Measurements from ENCODE around the gene STOX1. TPM values are rescaled to one million over a fixed set of nuclear protein-coding genes. Genes with fewer than 3 reads are reported as not detected.
"Not testable (repeated sequence)": the region's sequence is repeated elsewhere in the genome, so short reads cannot be mapped to it uniquely, and the experiment has no call there.

The STOX1 gene, protein sequence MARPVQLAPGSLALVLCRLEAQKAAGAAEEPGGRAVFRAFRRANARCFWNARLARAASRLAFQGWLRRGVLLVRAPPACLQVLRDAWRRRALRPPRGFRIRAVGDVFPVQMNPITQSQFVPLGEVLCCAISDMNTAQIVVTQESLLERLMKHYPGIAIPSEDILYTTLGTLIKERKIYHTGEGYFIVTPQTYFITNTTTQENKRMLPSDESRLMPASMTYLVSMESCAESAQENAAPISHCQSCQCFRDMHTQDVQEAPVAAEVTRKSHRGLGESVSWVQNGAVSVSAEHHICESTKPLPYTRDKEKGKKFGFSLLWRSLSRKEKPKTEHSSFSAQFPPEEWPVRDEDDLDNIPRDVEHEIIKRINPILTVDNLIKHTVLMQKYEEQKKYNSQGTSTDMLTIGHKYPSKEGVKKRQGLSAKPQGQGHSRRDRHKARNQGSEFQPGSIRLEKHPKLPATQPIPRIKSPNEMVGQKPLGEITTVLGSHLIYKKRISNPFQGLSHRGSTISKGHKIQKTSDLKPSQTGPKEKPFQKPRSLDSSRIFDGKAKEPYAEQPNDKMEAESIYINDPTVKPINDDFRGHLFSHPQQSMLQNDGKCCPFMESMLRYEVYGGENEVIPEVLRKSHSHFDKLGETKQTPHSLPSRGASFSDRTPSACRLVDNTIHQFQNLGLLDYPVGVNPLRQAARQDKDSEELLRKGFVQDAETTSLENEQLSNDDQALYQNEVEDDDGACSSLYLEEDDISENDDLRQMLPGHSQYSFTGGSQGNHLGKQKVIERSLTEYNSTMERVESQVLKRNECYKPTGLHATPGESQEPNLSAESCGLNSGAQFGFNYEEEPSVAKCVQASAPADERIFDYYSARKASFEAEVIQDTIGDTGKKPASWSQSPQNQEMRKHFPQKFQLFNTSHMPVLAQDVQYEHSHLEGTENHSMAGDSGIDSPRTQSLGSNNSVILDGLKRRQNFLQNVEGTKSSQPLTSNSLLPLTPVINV
- 0.33 and 0.34 TPM in 2 replicates for total RNA-seq

GRCh38 chr10:68826764-68827591 lies at the start of gene STOX1:
STOX1 (plus strand) TSS chr10:68827531; CDS start chr10:68827624, 93 bp downstream.
- DNase-seq, result peak; percentile 73

DNA sequence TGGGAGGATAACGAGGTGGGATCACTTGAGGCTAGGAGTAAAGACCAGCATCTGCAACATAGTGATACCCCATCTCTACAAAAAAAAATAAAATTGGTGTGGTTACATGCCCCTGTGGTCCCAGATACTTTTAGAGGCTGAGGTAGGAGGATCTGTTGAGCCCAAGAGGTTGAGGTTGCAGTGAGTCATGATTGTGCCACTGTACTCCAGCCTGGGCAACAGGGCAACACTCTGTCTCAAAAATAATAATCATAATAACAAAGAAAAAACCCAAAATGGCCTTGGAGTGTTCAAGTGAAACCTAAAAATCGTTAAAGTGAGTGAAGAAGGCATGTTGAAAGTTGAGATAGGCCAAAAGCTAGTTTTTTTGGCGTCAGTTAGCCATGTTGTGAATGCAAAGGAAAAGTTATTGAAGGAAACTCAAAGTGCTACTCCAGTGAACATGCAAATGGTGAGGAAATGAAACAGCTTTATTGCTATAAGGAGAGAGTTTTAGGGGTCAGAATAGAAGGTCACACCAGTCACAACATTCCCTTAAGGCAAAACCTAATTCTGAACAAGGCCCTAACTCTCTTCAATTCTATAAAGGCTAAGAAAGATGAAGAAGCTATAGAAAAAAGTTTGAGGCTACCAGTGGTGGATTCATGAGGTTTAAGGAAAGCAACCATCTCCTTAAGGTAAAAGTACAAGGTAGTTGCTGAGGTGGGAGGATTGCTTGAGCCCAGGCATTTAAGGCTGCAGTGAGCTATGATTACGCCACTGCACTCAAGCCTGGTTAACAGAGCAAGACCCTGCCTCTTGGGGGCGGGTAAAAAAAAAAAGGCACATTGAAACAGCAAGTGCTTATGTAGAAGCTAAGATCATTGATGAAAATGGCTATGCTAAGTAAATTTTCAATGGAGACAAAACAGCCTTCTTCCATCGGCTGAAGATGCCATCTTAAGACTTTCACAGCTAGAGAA lies 45.4 kb upstream of the STOX1 start:
- DNase-seq, result no peak

DNA sequence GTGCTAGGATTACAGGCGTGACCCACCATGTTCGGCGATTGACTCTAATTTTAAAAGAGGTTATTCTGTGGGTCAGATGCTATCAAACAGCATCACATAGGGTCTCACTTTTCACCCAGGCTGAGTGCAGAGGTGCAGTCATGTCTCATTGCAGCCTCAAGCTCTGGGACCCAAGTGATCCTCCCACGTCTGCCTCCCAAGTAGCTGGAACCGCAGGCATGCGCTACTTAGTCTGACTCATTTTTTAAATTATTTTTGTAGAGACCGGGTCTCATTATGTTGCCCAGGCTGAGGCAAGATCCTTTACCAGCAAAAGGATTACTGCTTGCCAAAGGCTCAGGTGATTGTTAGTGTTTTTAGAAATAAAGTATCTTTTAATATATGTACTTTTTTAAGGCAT lies 42.9 kb upstream of the STOX1 start:
- DNase-seq, result no peak

DNA sequence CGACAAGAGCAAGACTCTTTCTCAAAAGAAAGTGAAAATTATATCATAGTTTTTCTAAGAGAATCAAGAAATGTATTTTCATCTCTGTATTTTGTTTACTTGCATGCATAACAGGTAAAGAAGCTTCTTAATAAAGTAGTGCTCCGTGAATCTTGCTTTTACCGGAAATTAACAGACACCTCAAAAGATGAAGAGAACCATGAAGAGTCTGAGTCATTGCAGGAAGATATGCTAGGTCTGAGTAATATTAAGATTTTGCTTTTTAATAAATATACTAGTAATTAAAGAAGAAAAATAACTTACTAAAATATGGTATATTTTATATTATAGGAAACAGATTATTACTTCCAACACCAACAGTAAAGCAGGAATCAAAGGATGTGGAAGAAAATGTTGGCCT lies 39.5 kb upstream of the STOX1 start:
- DNase-seq, result no peak

GRCh38 chr10:68790476-68790875 lies 36.9 kb upstream of the STOX1 start:
- no peak for DNase-seq

- DNase-seq, result peak; percentile 13
Measured at GRCh38 chr10:68792115-68792514, 35.2 kb upstream of the STOX1 start.

DNA sequence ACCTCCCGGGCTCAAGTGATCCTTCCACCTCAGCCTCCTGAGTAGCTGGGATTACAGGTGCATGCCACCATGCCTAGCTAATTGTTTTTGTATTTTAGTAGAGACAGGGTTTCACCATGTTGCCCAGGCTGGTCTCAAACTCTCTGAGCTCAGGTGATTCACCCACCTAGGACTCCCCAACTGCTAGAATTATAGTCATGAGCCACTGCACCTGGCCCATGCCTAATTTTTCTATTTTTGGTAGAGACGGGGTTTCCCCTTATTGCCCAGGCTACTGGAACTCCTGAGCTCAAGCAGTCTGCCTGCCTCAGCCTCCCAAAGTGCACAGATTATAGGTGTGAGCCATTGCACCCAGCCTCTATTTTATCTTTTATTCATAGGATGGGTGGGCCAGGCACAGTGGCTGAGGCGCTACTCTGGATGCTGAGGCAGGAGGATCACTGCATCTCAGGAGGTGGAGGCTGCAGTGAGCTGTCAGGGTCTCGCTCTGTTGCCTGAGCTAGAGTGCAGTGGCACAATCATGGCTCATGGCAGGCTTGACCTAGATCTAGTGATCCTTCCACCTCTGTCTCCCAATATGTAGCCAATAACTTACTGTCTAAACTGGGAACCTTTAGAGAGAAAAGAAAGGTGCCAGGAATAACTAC lies 31.3 kb upstream of the STOX1 start:
- no peak for DNase-seq

- DNase-seq, result no peak
Measured at GRCh38 chr10:68796605-68797004, 30.7 kb upstream of the STOX1 start.

- no peak for DNase-seq
Measured at GRCh38 chr10:68800211-68800610, 27.1 kb upstream of the STOX1 start.

DNA sequence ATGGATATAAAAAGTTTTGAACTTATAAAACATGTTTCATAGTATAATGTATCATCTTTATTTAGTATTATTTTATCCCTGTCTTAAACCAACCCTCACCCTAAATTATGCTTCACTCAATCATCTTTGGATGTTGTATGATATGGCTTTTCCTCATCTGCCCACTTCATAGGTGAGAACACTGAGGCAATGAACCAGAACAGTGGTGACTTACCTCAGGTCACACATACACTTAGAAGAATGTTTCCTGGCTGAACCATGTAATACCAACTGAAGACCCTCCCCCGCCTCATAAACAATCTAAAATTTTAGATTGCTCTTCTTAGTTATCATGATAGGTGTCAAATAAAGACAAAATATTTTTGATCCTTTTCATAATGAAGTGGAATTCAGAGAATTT lies 22.6 kb upstream of the STOX1 start:
- no peak for DNase-seq

GRCh38 chr10:68810830-68811229 lies 16.5 kb upstream of the STOX1 start:
- not testable (repeated sequence) for DNase-seq

GRCh38 chr10:68811314-68812009 lies 15.9 kb upstream of the STOX1 start:
- DNase-seq, result no peak

DNA sequence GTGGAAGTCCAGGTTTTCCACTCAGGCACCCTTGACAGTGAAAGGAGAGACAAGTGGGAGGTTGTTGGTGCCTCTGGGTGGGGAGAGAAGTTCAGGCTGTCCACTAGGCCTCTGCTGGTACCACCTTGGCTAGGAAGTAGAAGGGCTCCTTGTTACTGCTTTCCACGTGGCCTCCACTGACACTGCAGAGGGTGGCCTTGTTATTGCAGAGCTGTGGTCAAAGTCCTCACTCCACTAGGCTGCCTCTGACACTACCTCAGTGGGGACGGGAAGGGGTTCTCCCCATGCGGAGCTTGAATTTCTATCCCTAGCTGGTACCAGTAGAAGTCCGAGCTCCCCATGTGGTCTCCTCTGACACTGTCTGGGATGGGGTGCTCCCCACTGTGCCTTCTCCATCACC lies 14.9 kb upstream of the STOX1 start:
- no peak for DNase-seq

- DNase-seq, result no peak
Measured at GRCh38 chr10:68813559-68813958, 13.8 kb upstream of the STOX1 start.

DNA sequence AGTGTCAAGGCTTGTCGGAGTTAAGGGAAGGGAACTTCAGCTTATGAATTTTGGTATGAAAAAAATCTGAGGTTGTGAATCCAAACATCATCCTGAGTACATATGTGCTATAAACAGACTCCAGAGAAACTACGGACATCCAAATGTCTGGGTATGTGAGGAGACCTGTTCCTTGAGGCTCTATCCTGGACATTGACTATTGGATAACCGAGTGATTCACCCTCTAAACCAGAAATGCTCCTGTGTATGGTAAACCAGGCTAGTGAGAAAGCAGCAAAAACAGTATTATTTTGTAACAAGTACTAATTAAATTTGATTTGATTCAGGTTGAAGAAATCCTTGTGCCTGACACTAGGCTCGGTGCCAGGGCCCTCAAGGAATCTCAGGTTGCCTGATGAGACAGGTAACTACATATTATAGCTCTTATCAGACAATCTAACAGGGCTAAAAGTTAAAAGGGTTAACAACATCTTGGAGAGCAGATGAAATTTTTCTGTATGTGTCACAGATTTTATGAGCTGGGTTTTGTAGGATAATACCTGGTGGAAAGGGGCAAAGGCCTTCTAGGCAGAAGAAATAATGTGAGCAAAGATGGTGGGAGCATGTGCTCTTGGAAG lies 10.4 kb upstream of the STOX1 start:
- DNase-seq, result no peak

- not testable (repeated sequence) for DNase-seq
Measured at GRCh38 chr10:68820359-68820758, 7.0 kb upstream of the STOX1 start.

DNA sequence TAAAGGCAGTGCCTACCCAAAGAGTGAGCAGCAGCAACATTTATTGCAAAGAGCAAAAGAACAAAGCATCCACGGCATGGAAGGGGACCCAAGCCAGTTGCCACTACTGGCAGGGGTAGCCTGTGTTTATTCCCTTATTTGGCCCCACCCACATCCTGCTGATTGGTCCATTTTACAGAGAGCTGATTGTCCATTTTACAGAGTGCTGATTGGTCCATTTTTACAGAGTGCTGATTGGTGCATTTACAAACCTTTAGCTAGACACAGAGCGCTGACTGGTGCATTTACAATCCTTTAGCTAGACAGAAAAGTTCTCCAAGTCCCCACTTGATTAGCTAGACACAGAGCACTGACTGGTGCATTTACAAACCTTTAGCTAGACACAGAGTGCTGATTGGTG lies 4.7 kb upstream of the STOX1 start:
- DNase-seq, result not testable (repeated sequence)

DNA sequence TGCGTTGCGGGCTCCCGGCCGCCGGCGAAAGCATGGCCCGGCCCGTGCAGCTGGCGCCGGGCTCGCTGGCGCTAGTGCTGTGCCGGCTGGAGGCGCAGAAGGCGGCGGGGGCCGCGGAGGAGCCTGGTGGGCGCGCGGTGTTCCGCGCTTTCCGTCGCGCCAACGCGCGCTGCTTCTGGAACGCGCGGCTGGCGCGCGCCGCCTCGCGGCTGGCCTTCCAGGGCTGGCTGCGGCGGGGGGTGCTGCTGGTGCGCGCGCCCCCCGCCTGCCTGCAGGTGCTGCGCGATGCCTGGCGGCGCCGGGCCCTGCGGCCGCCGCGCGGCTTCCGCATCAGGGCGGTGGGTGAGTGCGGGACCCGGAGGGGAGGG lies 245 bp downstream of the STOX1 start:
- not testable (repeated sequence) for DNase-seq

- DNase-seq, result peak; percentile 9
Measured at GRCh38 chr10:68828083-68828601, 811 bp downstream of the STOX1 start.

DNA sequence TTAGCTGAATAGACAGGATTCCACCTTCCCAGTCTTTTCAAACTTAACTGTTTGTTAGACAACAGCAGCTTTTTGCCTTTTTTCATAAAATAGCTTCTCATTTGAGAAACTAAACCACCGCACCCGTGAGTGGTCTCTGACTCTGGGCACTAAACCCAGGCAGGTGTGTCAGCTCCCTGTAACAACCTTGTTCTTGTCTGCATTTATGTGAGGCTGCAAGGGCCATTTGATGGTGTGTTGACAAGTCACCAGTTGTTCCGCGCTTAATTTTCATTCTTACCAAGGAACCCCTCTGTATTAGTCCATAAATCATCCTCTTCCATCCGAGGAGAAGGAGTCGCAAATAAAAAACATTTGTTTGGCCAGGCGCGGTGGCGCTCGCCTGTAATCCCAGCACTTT lies 1.5 kb downstream of the STOX1 start:
- no peak for DNase-seq

Data from dermis blood vessel endothelial cell (primary cell).